ENCODE data around the gene UPF1.

UPF1 gene

GRCh38 chr19:18840288-18841267 is 8.8 kb downstream of the UPF1 start:
- TF ChIP-seq CTCF (conservative IDR thresholded peaks at IDR 0.05; ENCODE audit: low read length), result no peak
- no peak for DNase-seq (ENCODE audit: low read depth)
- H3K4me3 ChIP-seq (ENCODE audit: low read length), result no peak overlapping the region

- DNase-seq (ENCODE audit: low read depth), result no peak
- no peak for TF ChIP-seq CTCF (conservative IDR thresholded peaks at IDR 0.05; ENCODE audit: low read length)
- H3K4me3 ChIP-seq (ENCODE audit: low read length), result no peak overlapping the region
Observed at GRCh38 chr19:18841400-18841799, 9.6 kb downstream of the UPF1 start.

GRCh38 chr19:18842166-18842565 is 10.4 kb downstream of the UPF1 start:
- TF ChIP-seq CTCF (conservative IDR thresholded peaks at IDR 0.05; ENCODE audit: low read length), result no peak
- H3K4me3 ChIP-seq (ENCODE audit: low read length), result no peak overlapping the region
- DNase-seq (ENCODE audit: low read depth), result no peak

GRCh38 chr19:18843960-18844359 is 12.2 kb downstream of the UPF1 start:
- no peak for TF ChIP-seq CTCF (conservative IDR thresholded peaks at IDR 0.05; ENCODE audit: low read length)
- no peak overlapping the region for H3K4me3 ChIP-seq (ENCODE audit: low read length)

GRCh38 chr19:18844806-18845329 is 13.1 kb downstream of the UPF1 start:
- H3K4me3 ChIP-seq (ENCODE audit: low read length), result no peak overlapping the region
- TF ChIP-seq CTCF (conservative IDR thresholded peaks at IDR 0.05; ENCODE audit: low read length), result no peak
- DNase-seq (ENCODE audit: low read depth), result no peak

More at GRCh38 chr19:18843960-18844359, 12.2 kb downstream of the UPF1 start:
- DNase-seq (ENCODE audit: low read depth), result peak; percentile 13

- TF ChIP-seq CTCF (conservative IDR thresholded peaks at IDR 0.05; ENCODE audit: low read length), result no peak
- H3K4me3 ChIP-seq (ENCODE audit: low read length), result no peak overlapping the region
- no peak for DNase-seq (ENCODE audit: low read depth)
Observed at GRCh38 chr19:18845961-18846360, 14.2 kb downstream of the UPF1 start.
